Measurements from ENCODE around the gene GNAI2. TPM values are rescaled to one million over a fixed set of nuclear protein-coding genes. Genes with fewer than 3 reads are reported as not detected.

Gene GNAI2
- total RNA-seq, 1 experiment from 2014 or later, result 185 TPM

DNA sequence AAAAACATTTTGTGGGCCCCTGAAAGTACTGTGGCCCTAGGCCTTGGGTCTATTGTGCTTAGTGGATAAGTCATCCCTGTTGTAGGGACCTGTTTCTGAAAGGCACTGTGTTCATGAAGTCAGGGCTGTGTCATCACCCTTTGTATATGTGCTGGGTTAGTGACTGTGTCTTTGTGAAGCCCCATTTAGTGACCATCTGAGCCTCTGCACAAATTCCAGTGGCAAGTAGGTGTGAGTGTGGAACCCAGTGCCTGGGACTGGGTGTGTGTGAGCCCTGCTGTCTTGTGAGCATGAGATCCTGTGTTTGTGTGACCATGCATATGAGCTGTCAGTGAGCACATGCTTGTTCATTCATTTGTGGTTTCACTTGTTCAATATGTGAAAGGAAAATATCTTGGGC is 68.6 kb downstream of the GNAI2 start (continued):
- TF ChIP-seq, protein P1, sequence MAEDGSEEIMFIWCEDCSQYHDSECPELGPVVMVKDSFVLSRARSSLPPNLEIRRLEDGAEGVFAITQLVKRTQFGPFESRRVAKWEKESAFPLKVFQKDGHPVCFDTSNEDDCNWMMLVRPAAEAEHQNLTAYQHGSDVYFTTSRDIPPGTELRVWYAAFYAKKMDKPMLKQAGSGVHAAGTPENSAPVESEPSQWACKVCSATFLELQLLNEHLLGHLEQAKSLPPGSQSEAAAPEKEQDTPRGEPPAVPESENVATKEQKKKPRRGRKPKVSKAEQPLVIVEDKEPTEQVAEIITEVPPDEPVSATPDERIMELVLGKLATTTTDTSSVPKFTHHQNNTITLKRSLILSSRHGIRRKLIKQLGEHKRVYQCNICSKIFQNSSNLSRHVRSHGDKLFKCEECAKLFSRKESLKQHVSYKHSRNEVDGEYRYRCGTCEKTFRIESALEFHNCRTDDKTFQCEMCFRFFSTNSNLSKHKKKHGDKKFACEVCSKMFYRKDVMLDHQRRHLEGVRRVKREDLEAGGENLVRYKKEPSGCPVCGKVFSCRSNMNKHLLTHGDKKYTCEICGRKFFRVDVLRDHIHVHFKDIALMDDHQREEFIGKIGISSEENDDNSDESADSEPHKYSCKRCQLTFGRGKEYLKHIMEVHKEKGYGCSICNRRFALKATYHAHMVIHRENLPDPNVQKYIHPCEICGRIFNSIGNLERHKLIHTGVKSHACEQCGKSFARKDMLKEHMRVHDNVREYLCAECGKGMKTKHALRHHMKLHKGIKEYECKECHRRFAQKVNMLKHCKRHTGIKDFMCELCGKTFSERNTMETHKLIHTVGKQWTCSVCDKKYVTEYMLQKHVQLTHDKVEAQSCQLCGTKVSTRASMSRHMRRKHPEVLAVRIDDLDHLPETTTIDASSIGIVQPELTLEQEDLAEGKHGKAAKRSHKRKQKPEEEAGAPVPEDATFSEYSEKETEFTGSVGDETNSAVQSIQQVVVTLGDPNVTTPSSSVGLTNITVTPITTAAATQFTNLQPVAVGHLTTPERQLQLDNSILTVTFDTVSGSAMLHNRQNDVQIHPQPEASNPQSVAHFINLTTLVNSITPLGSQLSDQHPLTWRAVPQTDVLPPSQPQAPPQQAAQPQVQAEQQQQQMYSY (CRISPR knock-in tag; IDR thresholded peaks at IDR 0.05), result no peak
- TF ChIP-seq JUN (CRISPR knock-in tag; IDR thresholded peaks at IDR 0.05), result no peak

Small RNA genes within 50 kb of the gene (microRNA-seq; reads per million reads assigned to microRNA genes)
- gene MIR5787 (ENCODE audit: borderline number of aligned reads), result not detected

Other genes starting within 250 kb of the GNAI2 start
- gene RBM5, start 147.3 kb upstream of the GNAI2 start, total RNA-seq (2021), result 88.0 to 92.3 TPM (median 92.1 TPM) in 3 replicates
- gene SEMA3F, start 80.9 kb upstream of the GNAI2 start, total RNA-seq (2021), result 49.0 to 52.0 TPM (median 52.0 TPM) in 3 replicates
- 0.13 to 0.39 TPM (median 0.14 TPM) in 3 replicates for gene GNAT1, start 44.6 kb upstream of the GNAI2 start, total RNA-seq (2021)
- 0.90 to 1.6 TPM (median 1.3 TPM) in 3 replicates for gene SLC38A3, start 30.9 kb upstream of the GNAI2 start, total RNA-seq (2021)
- 7.3 to 9.0 TPM (median 8.7 TPM) in 3 replicates for gene SEMA3B, start 32.9 kb downstream of the GNAI2 start, total RNA-seq (2021)
- 0.41 to 0.60 TPM (median 0.57 TPM) in 3 replicates for gene LSMEM2, start 42.9 kb downstream of the GNAI2 start, total RNA-seq (2021)
- 63.2 to 92.0 TPM (median 75.6 TPM) in 3 replicates for gene IFRD2, start 56.2 kb downstream of the GNAI2 start, total RNA-seq (2021)
- 2.9 to 3.8 TPM (median 3.2 TPM) in 3 replicates for gene HYAL3, start 63.2 kb downstream of the GNAI2 start, total RNA-seq (2021)
- gene NAA80, start 63.2 kb downstream of the GNAI2 start, total RNA-seq (2021), result 13.7 to 17.3 TPM (median 13.7 TPM) in 3 replicates
- gene HYAL1, start 67.4 kb downstream of the GNAI2 start, total RNA-seq (2021), result 3.4 to 3.8 TPM (median 3.5 TPM) in 3 replicates
- 58.0 to 65.6 TPM (median 62.9 TPM) in 3 replicates for gene HYAL2, start 86.5 kb downstream of the GNAI2 start, total RNA-seq (2021)
- 34.7 to 41.1 TPM (median 38.0 TPM) in 3 replicates for gene TUSC2, start 92.0 kb downstream of the GNAI2 start, total RNA-seq (2021)
- 13.2 to 14.5 TPM (median 14.5 TPM) in 3 replicates for gene RASSF1, start 104.6 kb downstream of the GNAI2 start, total RNA-seq (2021)
- 0.46 to 0.80 TPM (median 0.74 TPM) in 3 replicates for gene ZMYND10, start 109.5 kb downstream of the GNAI2 start, total RNA-seq (2021)
- 20.6 to 26.6 TPM (median 23.9 TPM) in 3 replicates for gene NPRL2, start 114.6 kb downstream of the GNAI2 start, total RNA-seq (2021)
- 9.8 to 12.0 TPM (median 11.3 TPM) in 3 replicates for gene CYB561D2, start 114.7 kb downstream of the GNAI2 start, total RNA-seq (2021)
- 26.7 to 30.0 TPM (median 28.4 TPM) in 3 replicates for gene TMEM115, start 123.3 kb downstream of the GNAI2 start, total RNA-seq (2021)

Measured in WTC11 (cell line).